NCI-H146 (cell line): ENCODE measurements around the gene STARD10.
A peak's percentile ranks its signal among the peaks of the same experiment; 100 is the strongest.

Experiments
- DNase-seq: peaks from one replicate; lab custom pipeline; 2025; lab: John Stamatoyannopoulos, UW

Gene STARD10

GRCh38 chr11:72780296-72781062 is 13.4 kb downstream of the STARD10 start:
- DNase-seq, result no peak

GRCh38 chr11:72779495-72780128 is 14.2 kb downstream of the STARD10 start:
- DNase-seq, result no peak

GRCh38 chr11:72778535-72779494 is 15.0 kb downstream of the STARD10 start:
- no peak for DNase-seq

- DNase-seq, result peak; percentile 22
These were observed 16.0 kb downstream of the STARD10 start for GRCh38 chr11:72777755-72778278.

GRCh38 chr11:72776844-72777754 is 16.7 kb downstream of the STARD10 start:
- DNase-seq, result peak; percentile 15

GRCh38 chr11:72776117-72776843 is 17.6 kb downstream of the STARD10 start:
- no peak for DNase-seq

GRCh38 chr11:72775288-72776110 is 18.3 kb downstream of the STARD10 start:
- DNase-seq, result no peak

- DNase-seq, result no peak
These were observed 19.3 kb downstream of the STARD10 start for GRCh38 chr11:72774499-72774898.

GRCh38 chr11:72773696-72774095 is 20.2 kb downstream of the STARD10 start:
- DNase-seq, result no peak

GRCh38 chr11:72773291-72773690 is 20.6 kb downstream of the STARD10 start:
- DNase-seq, result no peak

- DNase-seq, result no peak
These were observed 21.8 kb downstream of the STARD10 start for GRCh38 chr11:72772059-72772458.

- DNase-seq, result no peak
These were observed 22.3 kb downstream of the STARD10 start for GRCh38 chr11:72771507-72771906.

GRCh38 chr11:72770799-72771198 is 23.0 kb downstream of the STARD10 start:
- no peak for DNase-seq

GRCh38 chr11:72769680-72770079 is 24.2 kb downstream of the STARD10 start:
- no peak for DNase-seq

- no peak for DNase-seq
These were observed 25.3 kb downstream of the STARD10 start for GRCh38 chr11:72768581-72768980.

GRCh38 chr11:72767203-72768062 is 26.4 kb downstream of the STARD10 start:
- no peak for DNase-seq

GRCh38 chr11:72766152-72766902 is 27.5 kb downstream of the STARD10 start:
- DNase-seq, result no peak

- peak; percentile 98 for DNase-seq
These were observed 29.3 kb downstream of the STARD10 start for GRCh38 chr11:72764503-72764902.
